ENCODE data around the gene ADRA2C.

The ADRA2C gene

GRCh38 chr4:3760346-3760745, 5.8 kb upstream of the ADRA2C start:
- no peak for DNase-seq (ENCODE audit: low read depth, low spot score)

GRCh38 chr4:3760841-3761240, 5.3 kb upstream of the ADRA2C start:
- no peak for DNase-seq (ENCODE audit: low read depth, low spot score)

- no peak for DNase-seq (ENCODE audit: low read depth, low spot score)
These were observed 3.9 kb upstream of the ADRA2C start for GRCh38 chr4:3762264-3762663.

- no peak for DNase-seq (ENCODE audit: low read depth, low spot score)
These were observed 3.2 kb upstream of the ADRA2C start for GRCh38 chr4:3762753-3763549.

- no peak for DNase-seq (ENCODE audit: low read depth, low spot score)
These were observed 732 bp upstream of the ADRA2C start for GRCh38 chr4:3765271-3766035.

GRCh38 chr4:3766785-3767569, 792 bp downstream of the ADRA2C start:
- DNase-seq (ENCODE audit: low read depth, low spot score): no peak

GRCh38 chr4:3767570-3768288, 1.5 kb downstream of the ADRA2C start:
- DNase-seq (ENCODE audit: low read depth, low spot score): no peak

GRCh38 chr4:3768842-3769641, 2.9 kb downstream of the ADRA2C start:
- DNase-seq (ENCODE audit: low read depth, low spot score): no peak

GRCh38 chr4:3769642-3770184, 3.5 kb downstream of the ADRA2C start:
- DNase-seq (ENCODE audit: low read depth, low spot score): no peak

- no peak for DNase-seq (ENCODE audit: low read depth, low spot score)
These were observed 4.4 kb downstream of the ADRA2C start for GRCh38 chr4:3770323-3771163.

GRCh38 chr4:3771164-3771809, 5.1 kb downstream of the ADRA2C start:
- DNase-seq (ENCODE audit: low read depth, low spot score): no peak

- no peak for DNase-seq (ENCODE audit: low read depth, low spot score)
These were observed 5.8 kb downstream of the ADRA2C start for GRCh38 chr4:3771939-3772495.

- DNase-seq (ENCODE audit: low read depth, low spot score): no peak
These were observed 6.4 kb downstream of the ADRA2C start for GRCh38 chr4:3772632-3773031.

- no peak for DNase-seq (ENCODE audit: low read depth, low spot score)
These were observed 7.4 kb downstream of the ADRA2C start for GRCh38 chr4:3773552-3774001.

- DNase-seq (ENCODE audit: low read depth, low spot score): no peak
These were observed 8.2 kb downstream of the ADRA2C start for GRCh38 chr4:3774253-3774883.

- no peak for DNase-seq (ENCODE audit: low read depth, low spot score)
These were observed 8.8 kb downstream of the ADRA2C start for GRCh38 chr4:3775005-3775404.

- DNase-seq (ENCODE audit: low read depth, low spot score): no peak
These were observed 9.4 kb downstream of the ADRA2C start for GRCh38 chr4:3775576-3775975.

All from activated CD4-positive, CD25-positive, alpha-beta regulatory T cell treated with anti-CD3 and anti-CD28 coated beads, Interleukin-2, amount 50 U/mL, for 16 hours (primary cell).